Stimulated activated CD4-positive, alpha-beta T cell treated with anti-CD3 and anti-CD28 coated beads, Interleukin-15, amount 100 ng/mL, for 24 hours (primary cell): ENCODE measurements around the gene PXMP4.

Source experiments
- DNase-seq: peaks from one replicate; pipeline ENCODE4 v3.0.0-alpha.2; 2020

PXMP4 gene

GRCh38 chr20:33679758-33680485 lies 40.2 kb downstream of the PXMP4 start:
- peak; percentile 54 for DNase-seq

- DNase-seq = no peak
Observed at GRCh38 chr20:33677991-33678702, 42.0 kb downstream of the PXMP4 start.

- DNase-seq = no peak
Observed at GRCh38 chr20:33676652-33677645, 43.2 kb downstream of the PXMP4 start.

GRCh38 chr20:33676121-33676520 lies 44.0 kb downstream of the PXMP4 start:
- DNase-seq = no peak

- DNase-seq = no peak
Observed at GRCh38 chr20:33675136-33675959, 44.8 kb downstream of the PXMP4 start.

- DNase-seq = peak; percentile 78
Observed at GRCh38 chr20:33674294-33675135, 45.6 kb downstream of the PXMP4 start, which contains the start of gene NECAB3. Gene NECAB3, minus strand, starts transcription at chr20:33674428. Its CDS starts 76 bp downstream, at chr20:33674352.

GRCh38 chr20:33673410-33674293 lies 46.5 kb downstream of the PXMP4 start:
- DNase-seq = no peak

- DNase-seq = no peak
Observed at GRCh38 chr20:33673114-33673409, 47.0 kb downstream of the PXMP4 start.

- DNase-seq = no peak
Observed at GRCh38 chr20:33672426-33673113, 47.5 kb downstream of the PXMP4 start.

- DNase-seq = no peak
Observed at GRCh38 chr20:33671573-33672288, 48.4 kb downstream of the PXMP4 start.

- DNase-seq = no peak
Observed at GRCh38 chr20:33670715-33671499, 49.2 kb downstream of the PXMP4 start.

- no peak for DNase-seq
Observed at GRCh38 chr20:33669873-33670640, 50.1 kb downstream of the PXMP4 start.

GRCh38 chr20:33669224-33669623 lies 50.9 kb downstream of the PXMP4 start:
- no peak for DNase-seq

GRCh38 chr20:33668466-33669155 lies 51.5 kb downstream of the PXMP4 start:
- no peak for DNase-seq

- DNase-seq = peak; percentile 86
Observed at GRCh38 chr20:33667676-33668465, 52.2 kb downstream of the PXMP4 start.

- peak; percentile 67 for DNase-seq
Observed at GRCh38 chr20:33667245-33667675, 52.9 kb downstream of the PXMP4 start.
